GM12878 (cell line): ENCODE results near the gene KCNG3. TPM values are rescaled to one million over a fixed set of nuclear protein-coding genes. Genes with fewer than 3 reads are reported as not detected.

Source experiments
- ATAC-seq: fragments of 200-7000 bp; cut with Tn5 transposase; 3 replicates; pipeline ENCODE4 v1.9.1; 2020; ENCODE audit warnings: mild to moderate bottlenecking, moderate library complexity
- BruUV-seq: library from RNA; stranded (reverse); fragments of 400-500 nt; replicated peaks from 2 replicates; lab custom pipeline; 2021; lab: Mats Ljungman, UMichigan
- CTCF ChIA-PET: fragments of 300-600 bp; sonication (Branson Sonifier 250); formaldehyde crosslinking; extraction: SDS; loops from one replicate; lab custom pipeline; 2021; ENCODE audit warnings: inconsistent platforms; lab: Yijun Ruan, JAX
- POLR2A ChIA-PET: fragments of 350-600 bp; formaldehyde crosslinking; extraction: SDS; loops from one replicate; lab custom pipeline; 2021; ENCODE audit warnings: inconsistent platforms; lab: Charles Lee
- RAD21 ChIA-PET: fragments of 300-600 bp; sonication (Branson Sonifier 250); formaldehyde crosslinking; loops from one replicate; lab custom pipeline; 2023; ENCODE audit warnings: antibody characterized with exemption; ENCODE audit not compliant: unreplicated experiment; lab: Charles Lee
- SMC1A ChIA-PET: fragments of 300-600 bp; sonication (Branson Sonifier 250); formaldehyde crosslinking; loops from one replicate; lab custom pipeline; 2023; ENCODE audit not compliant: unreplicated experiment, uncharacterized antibody; lab: Charles Lee
- DNase-seq: peaks from one replicate; pipeline ENCODE4 v3.0.0-alpha.2; 2011; ENCODE audit warnings: low read depth, low spot score
- FAIRE-seq: peaks from 3 replicates; lab custom pipeline; 2011; peaks lifted over from hg19 to GRCh38; lab: Jason Lieb, UNC
- H2AFZ ChIP-seq: 2 replicates; pipeline ENCODE4 v1.6.0; 2011; ENCODE audit warnings: low read depth, low read length, control low read depth; ENCODE audit not compliant: control insufficient read depth
- H3K27ac ChIP-seq: 2 replicates; pipeline ENCODE4 v1.5.1; 2011; ENCODE audit warnings: control low read depth; ENCODE audit not compliant: control insufficient read depth, insufficient read depth
- H3K27me3 ChIP-seq, 2 experiments: replicated peaks in 1 of 2; 2 replicates each; pipeline versions ENCODE4 v1.6.0 to v1.6.1; 2011; ENCODE audit warnings: low read length in 1 of 2; ENCODE audit not compliant: control insufficient read depth in 2 of 2, insufficient read depth in 2 of 2
- H3K36me3 ChIP-seq, 2 experiments: 2 replicates each; pipeline ENCODE4 v1.5.1; 2011; ENCODE audit warnings: low read length in 1 of 2; ENCODE audit not compliant: control insufficient read depth in 2 of 2, insufficient read depth in 2 of 2
- H3K4me1 ChIP-seq: 2 replicates; pipeline ENCODE4 v1.6.1; 2011; ENCODE audit warnings: mild to moderate bottlenecking, low read length, moderate library complexity, mixed read lengths; ENCODE audit not compliant: control insufficient read depth, insufficient read depth
- H3K4me2 ChIP-seq: 2 replicates; pipeline ENCODE4 v1.6.0; 2011; ENCODE audit warnings: control low read depth; ENCODE audit not compliant: control insufficient read depth, insufficient read depth
- H3K4me3 ChIP-seq: fragments of 200-600 bp; sonication (generic); 2 replicates; pipeline ENCODE4 v1.5.1; 2016
- H3K79me2 ChIP-seq: 2 replicates; pipeline ENCODE4 v1.6.0; 2011; ENCODE audit warnings: low read length; ENCODE audit not compliant: control insufficient read depth, insufficient read depth
- H3K9ac ChIP-seq: 2 replicates; pipeline ENCODE4 v1.8.0; 2011; ENCODE audit warnings: low read length, control low read depth, mixed read lengths; ENCODE audit not compliant: control insufficient read depth, insufficient read depth
- H3K9me3 ChIP-seq: replicated peaks from 3 replicates; pipeline ENCODE4 v1.5.1; 2011; ENCODE audit warnings: mild to moderate bottlenecking, low read length; ENCODE audit not compliant: control insufficient read depth, insufficient read depth
- H4K20me1 ChIP-seq: 2 replicates; pipeline ENCODE4 v1.6.0; 2011; ENCODE audit not compliant: control insufficient read depth, insufficient read depth
- ASH2L ChIP-seq: fragments of 300-600, 200-600 bp; sonication (generic); IDR thresholded peaks from 2 replicates; pipeline ENCODE4 v1.6.1; 2017; ENCODE audit warnings: low read depth, mild to moderate bottlenecking, borderline replicate concordance
- BACH1 ChIP-seq: fragments of 450-650 bp; IDR thresholded peaks from 2 replicates; pipeline ENCODE4 v1.6.1; 2017; ENCODE audit warnings: mild to moderate bottlenecking, borderline replicate concordance
- E2F8 ChIP-seq: fragments of 450-650 bp; IDR thresholded peaks from 2 replicates; pipeline ENCODE4 v1.6.1; 2018; ENCODE audit warnings: mild to moderate bottlenecking, low read depth, moderate library complexity; ENCODE audit not compliant: partially characterized antibody
- ESRRA ChIP-seq: IDR thresholded peaks from 2 replicates; pipeline ENCODE4 v1.6.1; 2012; ENCODE audit warnings: mild to moderate bottlenecking, low read length, improper control_type of control experiment
- GABPA ChIP-seq: IDR thresholded peaks from 2 replicates; pipeline ENCODE4 v1.6.1; 2014; ENCODE audit warnings: antibody characterized with exemption, low read depth, mild to moderate bottlenecking, inconsistent platforms
- MYC ChIP-seq: IDR thresholded peaks from 2 replicates; pipeline ENCODE4 v1.6.1; 2011; ENCODE audit warnings: mild to moderate bottlenecking, low read length, moderate library complexity, inconsistent platforms; ENCODE audit not compliant: insufficient read depth, insufficient replicate concordance, insufficient read length, severe bottlenecking
- PAX5 ChIP-seq: IDR thresholded peaks from 2 replicates; pipeline ENCODE4 v1.6.1; 2011; ENCODE audit warnings: low read depth, low read length, borderline replicate concordance
- RCOR1 ChIP-seq: conservative IDR thresholded peaks from 2 replicates; pipeline ENCODE4 v1.6.1; 2012; ENCODE audit warnings: low read depth, low read length, improper control_type of control experiment
- SUPT20H ChIP-seq: IDR thresholded peaks from 2 replicates; pipeline ENCODE4 v1.6.1; 2011; ENCODE audit warnings: low read depth, mild to moderate bottlenecking, low read length, moderate library complexity, borderline replicate concordance; ENCODE audit not compliant: control insufficient read depth
- TCF7 ChIP-seq: IDR thresholded peaks from 2 replicates; pipeline ENCODE4 v1.6.1; 2014; ENCODE audit warnings: antibody characterized with exemption, borderline replicate concordance
- YY1 ChIP-seq: IDR thresholded peaks from 2 replicates; pipeline ENCODE4 v1.6.1; 2011; ENCODE audit warnings: low read depth, mild to moderate bottlenecking, low read length
- WGBS: methylation state at CpG from one replicate; pipeline ENCODE4 v1.1.6; 2016; ENCODE audit warnings: low lambda C conversion rate; ENCODE audit not compliant: insufficient replicate concordance, insufficient coverage; ENCODE audit errors: missing lambda C conversion rate; 5-methylcytosine and 5-hydroxymethylcytosine counted together
- in situ Hi-C: fragments of 300-500 bp; cut with MboI; formaldehyde crosslinking; loops from 9 replicates; pipeline ENCODE4 v1.14.3; 2018; ENCODE audit warnings: mixed read lengths
- intact Hi-C: fragments of 100-400 bp; cut with micrococcal nuclease; formaldehyde crosslinking; loops from one replicate; pipeline ENCODE4 v1.14.2; 2022; ENCODE audit not compliant: unreplicated experiment
- polyA plus RNA-seq, 11 experiments: library from polyadenylated mRNA; depleted of rRNA in 4 of 11; unstranded in 6 of 11; stranded (reverse) in 5 of 11; fragments of >200 nt; fragmentation: Nextera tagmentation in 4 of 11; fragmentation: Illumina TruSeq in 1 of 11; extraction: Ambion mirVana in 4 of 11; extraction: Trizol in 1 of 11; gene quantifications; 1 replicate in 1 of 11; 2 replicates in 10 of 11; pipeline versions ENCODE4 v1.2.1 to v1.2.3, GENCODE V29; 2011 to 2016; ENCODE audit warnings: inconsistent platforms in 2 of 11, missing spikeins in 2 of 11, low read depth in 1 of 11
- total RNA-seq, 4 experiments: library from RNA; depleted of rRNA in 3 of 4; stranded (reverse); fragments of >200 nt in 3 of 4; fragmentation: Illumina TruSeq in 1 of 4; extraction: Trizol in 1 of 4; gene quantifications; 2 replicates each; pipeline versions ENCODE4 v1.2.1 to v1.2.3, GENCODE V29; 2013 to 2021
- TF ChIP-seq, protein P1 (sequence below): fragments of 450-650 bp; IDR thresholded peaks from 2 replicates; pipeline ENCODE4 v1.6.1; 2017; ENCODE audit warnings: mild to moderate bottlenecking, moderate library complexity

The KCNG3 gene
- total and polyA plus RNA-seq, 10 of the 15 experiments (the other 5 are each of a cell fraction or from before 2014, with no cell fraction given) = 0.01 to 0.06 (median 0.04) TPM; not detected in 4

- Histone ChIP-seq H3K4me2 (no peak overlapping the region), H3K27ac (no peak overlapping the region), H3K27me3 (no peaks in the 10 kb centered on the region), H3K4me3 (no peak overlapping the region), H3K36me3 (no peaks in the 10 kb centered on the region), H4K20me1 (no peaks in the 10 kb centered on the region), H3K4me1 (no peaks in the 10 kb centered on the region), H3K79me2 (no peaks in the 10 kb centered on the region), H3K9me3 (no peaks in the 10 kb centered on the region), H2AFZ (no peak overlapping the region), H3K9ac (no peak overlapping the region)
- ChIA-PET RAD21 (no interaction called here), POLR2A (no interaction called here), CTCF (no interaction called here), SMC1A (no interaction called here)
- in situ Hi-C loops (no loop called here), intact Hi-C loops (no loop called here)
- FAIRE-seq (no peak), ATAC-seq (no peak), DNase-seq (no peak)
- no TSS peak for BruUV-seq
- 42% methylated on average over 2 of the region's 2 CpGs for whole genome bisulfite sequencing
- no peak for TF ChIP-seq YY1
- TF ChIP-seq GABPA = no peak
Observed at GRCh38 chr2:42436370-42436769, 57.4 kb downstream of the KCNG3 start.

- Histone ChIP-seq H3K4me2 (no peak overlapping the region), H2AFZ (no peak overlapping the region), H3K36me3 (no peaks in the 10 kb centered on the region), H4K20me1 (no peaks in the 10 kb centered on the region), H3K4me3 (no peak overlapping the region), H3K27ac (no peak overlapping the region), H3K9ac (no peak overlapping the region), H3K4me1 (no peaks in the 10 kb centered on the region), H3K79me2 (no peaks in the 10 kb centered on the region), H3K9me3 (no peaks in the 10 kb centered on the region), H3K27me3 (no peaks in the 10 kb centered on the region)
- DNase-seq (no peak), ATAC-seq (no peak), FAIRE-seq (no peak)
- 65% methylated on average over 2 of the region's 2 CpGs for WGBS
- ChIA-PET POLR2A (no interaction called here), CTCF (no interaction called here), SMC1A (no interaction called here), RAD21 (no interaction called here)
- in situ Hi-C loops = no loop called here
- BruUV-seq = no TSS peak
- intact Hi-C loops = no loop called here
- TF ChIP-seq TCF7 (no peak), BACH1 (no peak), ESRRA (no peak), MYC (no peak), E2F8 (no peak), RCOR1 (no peak), PAX5 (no peak), ASH2L (no peak), SUPT20H (no peak)
- TF ChIP-seq, protein P1, sequence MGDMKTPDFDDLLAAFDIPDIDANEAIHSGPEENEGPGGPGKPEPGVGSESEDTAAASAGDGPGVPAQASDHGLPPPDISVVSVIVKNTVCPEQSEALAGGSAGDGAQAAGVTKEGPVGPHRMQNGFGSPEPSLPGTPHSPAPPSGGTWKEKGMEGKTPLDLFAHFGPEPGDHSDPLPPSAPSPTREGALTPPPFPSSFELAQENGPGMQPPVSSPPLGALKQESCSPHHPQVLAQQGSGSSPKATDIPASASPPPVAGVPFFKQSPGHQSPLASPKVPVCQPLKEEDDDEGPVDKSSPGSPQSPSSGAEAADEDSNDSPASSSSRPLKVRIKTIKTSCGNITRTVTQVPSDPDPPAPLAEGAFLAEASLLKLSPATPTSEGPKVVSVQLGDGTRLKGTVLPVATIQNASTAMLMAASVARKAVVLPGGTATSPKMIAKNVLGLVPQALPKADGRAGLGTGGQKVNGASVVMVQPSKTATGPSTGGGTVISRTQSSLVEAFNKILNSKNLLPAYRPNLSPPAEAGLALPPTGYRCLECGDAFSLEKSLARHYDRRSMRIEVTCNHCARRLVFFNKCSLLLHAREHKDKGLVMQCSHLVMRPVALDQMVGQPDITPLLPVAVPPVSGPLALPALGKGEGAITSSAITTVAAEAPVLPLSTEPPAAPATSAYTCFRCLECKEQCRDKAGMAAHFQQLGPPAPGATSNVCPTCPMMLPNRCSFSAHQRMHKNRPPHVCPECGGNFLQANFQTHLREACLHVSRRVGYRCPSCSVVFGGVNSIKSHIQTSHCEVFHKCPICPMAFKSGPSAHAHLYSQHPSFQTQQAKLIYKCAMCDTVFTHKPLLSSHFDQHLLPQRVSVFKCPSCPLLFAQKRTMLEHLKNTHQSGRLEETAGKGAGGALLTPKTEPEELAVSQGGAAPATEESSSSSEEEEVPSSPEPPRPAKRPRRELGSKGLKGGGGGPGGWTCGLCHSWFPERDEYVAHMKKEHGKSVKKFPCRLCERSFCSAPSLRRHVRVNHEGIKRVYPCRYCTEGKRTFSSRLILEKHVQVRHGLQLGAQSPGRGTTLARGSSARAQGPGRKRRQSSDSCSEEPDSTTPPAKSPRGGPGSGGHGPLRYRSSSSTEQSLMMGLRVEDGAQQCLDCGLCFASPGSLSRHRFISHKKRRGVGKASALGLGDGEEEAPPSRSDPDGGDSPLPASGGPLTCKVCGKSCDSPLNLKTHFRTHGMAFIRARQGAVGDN = no peak
Observed at GRCh38 chr2:42435628-42436027, 58.2 kb downstream of the KCNG3 start.
